Measurements from ENCODE around the gene ZNF106.

GRCh38 chr15:42494998-42495360 lies 4.0 kb upstream of the ZNF106 start:
- TF ChIP-seq CTCF (conservative IDR thresholded peaks at IDR 0.05; ENCODE audit: low read depth, low read length), result no peak
- no peak for TF ChIP-seq EZH2 (IDR thresholded peaks at IDR 0.05; ENCODE audit: borderline replicate concordance, low read depth, low read length, poor library complexity, severe bottlenecking)
